ENCODE measurements around the gene CACNB2. TPM values are rescaled to one million over a fixed set of nuclear protein-coding genes. Genes with fewer than 3 reads are reported as not detected.

Gene CACNB2
- total and polyA plus RNA-seq, 2 donors (not counting 3 experiments of a cell fraction or from before 2014, with no cell fraction given): not detected

DNA sequence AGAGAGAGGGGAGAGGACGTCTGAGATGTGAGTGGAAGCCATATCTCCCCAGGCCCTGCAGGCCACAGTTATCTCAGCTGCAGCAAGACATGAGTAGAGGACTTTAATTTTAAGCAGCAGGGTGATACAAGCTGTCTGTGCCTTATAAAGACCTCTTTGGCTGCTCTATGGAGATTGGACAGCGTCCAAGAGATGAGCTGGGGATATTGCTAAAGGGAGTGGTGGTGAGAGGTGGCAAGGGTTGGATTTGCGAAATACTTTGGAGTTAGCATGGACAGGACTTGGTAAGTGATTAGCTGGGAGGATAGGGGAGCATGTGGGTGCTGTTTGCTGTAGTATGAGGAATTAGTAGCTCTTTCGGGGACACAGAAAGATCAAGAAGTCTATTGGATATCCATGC lies 191.8 kb downstream of the CACNB2 start:
- no peak overlapping the region for H3K27ac ChIP-seq (ENCODE audit: insufficient read depth, low read depth, low read length)
- no peaks in the 10 kb centered on the region for H3K27me3 ChIP-seq (ENCODE audit: control insufficient read depth in 2 of 2, insufficient read depth in 2 of 2, low read length in 2 of 2)
- BruUV-seq (replicated peaks): no TSS peak
- FAIRE-seq: no peak
- DNase-seq (ENCODE audit: low read depth, low spot score): no peak
- H3K9ac ChIP-seq (replicated peaks; ENCODE audit: extremely low read depth, insufficient read depth, low read length): no peak overlapping the region
- ChIA-PET CTCF (no interaction called here), POLR2A (no interaction called here)
- no peak overlapping the region for H3K4me2 ChIP-seq (ENCODE audit: insufficient read depth, low read length)
- H3K9me1 ChIP-seq (replicated peaks; ENCODE audit: control insufficient read depth, extremely low read depth, insufficient read depth, low read length): no peaks in the 10 kb centered on the region
- dilution Hi-C loops (cut with MboI; ENCODE audit: extremely low pct_ligation_motif_present, low sequenced_read_pairs): no loop called here
- intact Hi-C loops (cut with micrococcal nuclease): no loop called here
- no peaks in the 10 kb centered on the region for H3K9me3 ChIP-seq (replicated peaks; ENCODE audit: control insufficient read depth, insufficient read depth, low read length)
- no peak overlapping the region for H3K4me3 ChIP-seq (replicated peaks in 1 of 3; ENCODE audit: insufficient read depth in 1 of 3, low read depth in 1 of 3, low read length in 3 of 3)
- no peaks in the 10 kb centered on the region for H3K36me3 ChIP-seq (ENCODE audit: control insufficient read depth in 2 of 2, extremely low read depth in 1 of 2, insufficient read depth in 2 of 2, low read length in 2 of 2)
- no peaks in the 10 kb centered on the region for H4K20me1 ChIP-seq (replicated peaks; ENCODE audit: control insufficient read depth, extremely low read depth, insufficient read depth, low read length)
- H3K4me1 ChIP-seq (ENCODE audit: control insufficient read depth, extremely low read depth, insufficient read depth, low read length): no peaks in the 10 kb centered on the region
- no peaks in the 10 kb centered on the region for H3K79me2 ChIP-seq (ENCODE audit: control insufficient read depth, insufficient read depth, low read length)
- no peak for TF ChIP-seq EZH2 (IDR thresholded peaks at IDR 0.05; ENCODE audit: borderline replicate concordance, low read depth, low read length, severe bottlenecking)
- TF ChIP-seq POLR2AphosphoS5 (IDR thresholded peaks at IDR 0.05; ENCODE audit: insufficient read depth, low read depth, low read length): no peak
- TF ChIP-seq MYC (IDR thresholded peaks at IDR 0.05; ENCODE audit: low read depth, low read length): no peak
- no peak for TF ChIP-seq MAX (IDR thresholded peaks at IDR 0.05; ENCODE audit: insufficient read depth, insufficient read length)
- no peak for TF ChIP-seq JUN (IDR thresholded peaks at IDR 0.05; ENCODE audit: borderline replicate concordance, insufficient read depth, insufficient read length, low read depth)
- no peak for TF ChIP-seq POLR2A (IDR thresholded peaks at IDR 0.05; ENCODE audit: low read depth, low read length)
- no peak for TF ChIP-seq FOS (IDR thresholded peaks at IDR 0.05; ENCODE audit: borderline replicate concordance, insufficient read depth, low read length)
- TF ChIP-seq GATA2 (IDR thresholded peaks at IDR 0.05; ENCODE audit: insufficient read depth, insufficient read length, low read depth, low read length): no peak
- TF ChIP-seq CTCF (IDR thresholded peaks at IDR 0.05; ENCODE audit: extremely low read depth in 1 of 2, insufficient read depth in 1 of 2, low read depth in 1 of 2, low read length in 2 of 2): no peak
- no peak overlapping the region for H2AFZ ChIP-seq (ENCODE audit: low read depth, low read length)

Data from endothelial cell of umbilical vein (primary cell).